Measurements from ENCODE around the gene HDAC4. TPM values are rescaled to one million over a fixed set of nuclear protein-coding genes. Genes with fewer than 3 reads are reported as not detected.

HDAC4 gene
- total and polyA plus RNA-seq, 2 of the 8 experiments (the other 6 are each of a cell fraction or from before 2014, with no cell fraction given) = 15.4 to 31.5 TPM

- Histone ChIP-seq H3K79me2 (ENCODE audit: control insufficient read depth in 1 of 2, insufficient read depth in 2 of 2, low read length in 2 of 2) (no peaks in the 10 kb centered on the region), H3K4me1 (replicated peaks in 1 of 4; ENCODE audit: control insufficient read depth in 3 of 4, insufficient read depth in 4 of 4, low read length in 3 of 4) (peaks cover 0 to under 1% (median 0%) of the 10 kb centered on the region in 4 experiments; a peak in 2 of 7 replicates), H3K4me3 (ENCODE audit: extremely low read depth in 1 of 4, insufficient read depth in 2 of 4, low read depth in 3 of 4, low read length in 4 of 4) (no peak overlapping the region), H3K27ac (ENCODE audit: low read depth, low read length) (no peak overlapping the region), H2BK15ac (ENCODE audit: low read length) (no peak overlapping the region), H3K4me2 (ENCODE audit: insufficient read depth in 1 of 2, low read depth in 2 of 2, low read length in 2 of 2) (no peak overlapping the region), H3K23me2 (ENCODE audit: low read depth, low read length) (no peaks in the 10 kb centered on the region), H3K9ac (replicated peaks in 1 of 4; ENCODE audit: extremely low read depth in 1 of 4, low read depth in 3 of 4, low read length in 3 of 4) (no peak overlapping the region), H4K91ac (replicated peaks; ENCODE audit: insufficient read length, low read length) (no peak overlapping the region), H4K8ac (ENCODE audit: extremely low read depth, insufficient read depth, low read length) (no peak overlapping the region), H3K4ac (replicated peaks; ENCODE audit: insufficient read length, low read depth, low read length) (no peak overlapping the region), H3K56ac (replicated peaks; ENCODE audit: insufficient read length, low read depth, low read length) (no peak overlapping the region), H3K27me3 (replicated peaks in 1 of 4; ENCODE audit: control insufficient read depth in 3 of 4, extremely low read depth in 1 of 4, insufficient read depth in 3 of 4, low read length in 3 of 4) (no peaks in the 10 kb centered on the region; a peak in 1 of 7 replicates), H2AK5ac (ENCODE audit: low read depth, low read length) (no peak overlapping the region), H3K23ac (ENCODE audit: insufficient read length) (no peak overlapping the region), H4K20me1 (replicated peaks in 1 of 2; ENCODE audit: control insufficient read depth in 1 of 2, insufficient read depth in 2 of 2, low read length in 2 of 2) (no peaks in the 10 kb centered on the region), H3K14ac (ENCODE audit: insufficient read length) (no peak overlapping the region), H2BK120ac (replicated peaks; ENCODE audit: low read depth, low read length) (no peak overlapping the region), H3K36me3 (ENCODE audit: control insufficient read depth in 2 of 4, insufficient read depth in 4 of 4, low read length in 3 of 4) (no peaks in the 10 kb centered on the region), H2BK5ac (ENCODE audit: low read depth, low read length) (no peak overlapping the region), H2BK20ac (ENCODE audit: low read length) (no peak overlapping the region), H3K18ac (ENCODE audit: extremely low read depth, low read length) (no peak overlapping the region), H2AFZ (ENCODE audit: low read length) (no peak overlapping the region), H4K5ac (ENCODE audit: insufficient read length, low read depth, low read length) (no peak overlapping the region), H3K79me1 (ENCODE audit: low read depth, low read length) (no peaks in the 10 kb centered on the region), H2BK12ac (ENCODE audit: low read depth, low read length) (no peak overlapping the region), H3K9me3 (ENCODE audit: insufficient read depth in 2 of 2, low read depth in 1 of 2, low read length in 1 of 2) (peaks cover 0 to 4% of the 10 kb centered on the region in 2 experiments; a peak in 1 of 4 replicates)
- POLR2A ChIA-PET (ENCODE audit: partially characterized antibody) = no interaction called here
- CTCF ChIA-PET (ENCODE audit: partially characterized antibody) = no interaction called here
- DNase-seq (ENCODE audit: low read depth in 1 of 2, low spot score in 2 of 2) = no peak
- WGBS, 2 experiments (ENCODE audit: extremely low coverage in 1 of 2, insufficient coverage in 1 of 2, insufficient read length in 1 of 2, insufficient replicate concordance in 2 of 2, low coverage in 1 of 2, low lambda C conversion rate in 2 of 2, missing lambda C conversion rate in 1 of 2) = 85% methylated on average over 9 of the region's 9 CpGs; no CpG with 5 or more reads in 1 of the 2 experiments
- FAIRE-seq = no peak
- TF ChIP-seq SIN3A (conservative IDR thresholded peaks at IDR 0.05 in 1 of 2, IDR thresholded peaks at IDR 0.05 in 1 of 2; ENCODE audit: low read depth in 1 of 2, low read length in 2 of 2) = no peak
- TF ChIP-seq CEBPB (IDR thresholded peaks at IDR 0.05; ENCODE audit: low read depth, low read length) = no peak
- no peak for TF ChIP-seq BCL11A (IDR thresholded peaks at IDR 0.05; ENCODE audit: low read depth in 2 of 2, low read length in 2 of 2)
- TF ChIP-seq YY1 (IDR thresholded peaks at IDR 0.05; ENCODE audit: low read depth, low read length) = no peak
Observed at GRCh38 chr2:239014458-239015217, 386.2 kb downstream of the HDAC4 start.

Measured in H1 (cell line).